Measurements from ENCODE around the gene ZNF552.
"Not testable (repeated sequence)": the region's sequence is repeated elsewhere in the genome, so short reads cannot be mapped to it uniquely, and the experiment has no call there.

DNA sequence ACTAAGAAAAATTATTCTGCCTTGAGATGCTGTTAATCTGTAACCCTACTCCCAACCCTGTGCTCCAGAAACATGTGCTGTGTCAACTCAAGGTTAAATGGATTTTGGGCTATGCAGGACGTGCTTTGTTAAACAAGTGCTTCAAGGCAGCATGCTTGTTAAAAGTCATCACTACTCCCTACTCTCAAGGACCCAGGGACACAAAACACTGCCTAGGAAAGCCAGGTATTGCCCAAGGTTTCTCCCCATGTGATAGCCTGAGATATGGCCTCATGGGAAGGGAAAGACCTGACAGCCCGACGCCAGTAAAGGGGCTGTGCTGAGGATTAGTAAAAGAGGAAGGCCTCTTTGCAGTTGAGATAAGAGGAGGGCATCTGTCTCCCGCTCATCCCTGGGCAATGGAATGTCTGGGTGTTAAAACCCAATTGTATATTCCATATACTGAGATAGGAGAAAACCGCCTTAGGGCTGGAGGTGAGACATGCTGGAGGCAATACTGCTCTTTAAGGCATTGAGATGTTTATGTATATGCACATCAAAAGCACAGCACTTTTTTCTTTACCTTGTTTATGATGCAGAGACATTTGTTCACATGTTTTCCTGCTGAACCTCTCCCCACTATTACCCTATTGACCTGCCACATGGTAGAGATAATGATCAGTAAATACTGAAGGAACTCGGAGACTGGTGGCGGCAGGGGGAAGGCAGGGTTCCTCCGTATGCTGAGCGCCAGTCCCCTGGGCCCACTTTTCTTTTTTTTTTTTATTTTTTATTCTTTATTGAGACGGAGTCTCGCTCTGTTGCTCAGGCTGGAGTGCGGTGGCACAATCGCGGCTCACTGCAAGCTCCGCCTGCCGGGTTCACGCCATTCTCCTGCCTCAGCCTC lies 4.1 kb downstream of the ZNF552 start:
- TF ChIP-seq SUZ12 (IDR thresholded peaks at IDR 0.05; ENCODE audit: extremely low read depth, insufficient read depth, insufficient read length); YY1 (IDR thresholded peaks at IDR 0.05; ENCODE audit: insufficient read depth, insufficient read length); ZNF274 (IDR thresholded peaks at IDR 0.05; ENCODE audit: low read depth, low read length): not testable (repeated sequence)

All from NT2/D1 (cell line).